AG04449 (cell line): Measurements from ENCODE around the gene CHCHD6.

ENCODE experiments used
- CTCF ChIA-PET: fragments of 350-600 bp; formaldehyde crosslinking; extraction: SDS; loops from one replicate; lab custom pipeline; 2021; ENCODE audit warnings: antibody characterized with exemption; lab: Yijun Ruan, JAX
- POLR2A ChIA-PET: fragments of 400-600, 350-600 bp; formaldehyde crosslinking; extraction: SDS; loops from one replicate; lab custom pipeline; 2020; ENCODE audit warnings: antibody characterized with exemption, inconsistent platforms; lab: Yijun Ruan, JAX
- DNase-seq: peaks from one replicate; pipeline ENCODE4 v3.0.0-alpha.2; 2010; ENCODE audit warnings: low read depth, low spot score
- H3K4me3 ChIP-seq: 2 replicates; pipeline ENCODE4 v1.5.1; 2011; ENCODE audit warnings: low read depth, mild to moderate bottlenecking, control low read depth, low read length
- CTCF ChIP-seq: IDR thresholded peaks from one replicate; pipeline ENCODE4 v1.5.1; 2011; ENCODE audit warnings: mild to moderate bottlenecking, moderate library complexity, low read length, control low read depth, inconsistent platforms; ENCODE audit not compliant: insufficient read depth; ENCODE audit errors: missing control alignments

CHCHD6 gene

DNA sequence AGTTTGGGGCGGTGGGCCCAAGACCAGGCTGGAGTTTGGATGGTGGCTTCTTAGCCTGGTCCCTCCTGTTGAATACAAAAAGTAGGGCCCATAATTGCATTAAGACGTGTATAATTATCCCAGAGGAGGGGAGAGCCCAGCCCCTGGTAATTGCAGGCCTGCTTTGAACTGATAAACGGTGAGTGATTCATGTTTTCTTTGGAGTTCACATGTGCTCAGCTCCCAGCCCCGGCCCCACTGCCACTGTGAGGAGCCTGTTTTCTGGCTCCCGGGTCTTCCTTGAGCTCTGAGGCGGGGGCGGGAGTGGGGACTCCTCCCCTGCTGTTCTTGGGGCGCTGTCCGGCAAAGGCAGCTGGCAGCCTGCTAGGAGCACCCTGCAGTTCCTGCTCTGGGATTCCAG is 282.0 kb downstream of the CHCHD6 start:
- no peak for DNase-seq
- no peak for TF ChIP-seq CTCF
- CTCF ChIA-PET: interaction anchor here (0.9 to 8.5 kb wide), 9 partner anchors 10 to 559 kb away, joined by 3 to 211 read pairs (median 4); no protein-coding TSS in a partner anchor
- POLR2A ChIA-PET: interaction anchor here (1.1 kb wide), 1 partner anchor 9 kb away, joined by 3 read pairs; no protein-coding TSS in a partner anchor
- no peak overlapping the region for H3K4me3 ChIP-seq

- no peak for TF ChIP-seq CTCF
- CTCF ChIA-PET: interaction anchor here (1.0 kb wide), 1 partner anchor 558 kb away, joined by 3 read pairs; no protein-coding TSS in a partner anchor
- no peak for DNase-seq
- POLR2A ChIA-PET: no interaction called here
- no peak overlapping the region for H3K4me3 ChIP-seq
Measured at GRCh38 chr3:126987129-126987528, 283.1 kb downstream of the CHCHD6 start.

DNA sequence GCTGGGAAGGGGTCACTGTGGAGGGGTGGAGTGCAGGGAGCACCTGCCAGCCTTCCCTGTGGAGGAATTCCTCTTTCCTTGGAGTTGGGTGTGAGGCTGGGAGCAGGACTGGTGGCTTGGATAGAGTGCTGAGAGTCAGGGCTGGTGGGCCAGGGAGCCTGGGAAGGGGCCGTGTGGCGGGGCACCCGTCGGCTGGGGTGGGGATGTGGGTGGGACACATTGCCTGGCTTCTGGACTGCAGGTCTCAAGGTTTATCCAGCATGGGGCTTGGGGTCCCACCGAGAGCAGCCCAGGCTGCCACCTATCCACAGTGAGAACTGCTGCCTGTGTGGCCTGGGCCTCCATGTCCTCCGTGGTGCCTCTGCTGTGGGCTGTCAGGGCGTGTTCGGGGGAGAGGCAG is 283.6 kb downstream of the CHCHD6 start:
- H3K4me3 ChIP-seq: no peak overlapping the region
- ChIA-PET POLR2A (no interaction called here), CTCF (no interaction called here)
- no peak for TF ChIP-seq CTCF
- no peak for DNase-seq

DNA sequence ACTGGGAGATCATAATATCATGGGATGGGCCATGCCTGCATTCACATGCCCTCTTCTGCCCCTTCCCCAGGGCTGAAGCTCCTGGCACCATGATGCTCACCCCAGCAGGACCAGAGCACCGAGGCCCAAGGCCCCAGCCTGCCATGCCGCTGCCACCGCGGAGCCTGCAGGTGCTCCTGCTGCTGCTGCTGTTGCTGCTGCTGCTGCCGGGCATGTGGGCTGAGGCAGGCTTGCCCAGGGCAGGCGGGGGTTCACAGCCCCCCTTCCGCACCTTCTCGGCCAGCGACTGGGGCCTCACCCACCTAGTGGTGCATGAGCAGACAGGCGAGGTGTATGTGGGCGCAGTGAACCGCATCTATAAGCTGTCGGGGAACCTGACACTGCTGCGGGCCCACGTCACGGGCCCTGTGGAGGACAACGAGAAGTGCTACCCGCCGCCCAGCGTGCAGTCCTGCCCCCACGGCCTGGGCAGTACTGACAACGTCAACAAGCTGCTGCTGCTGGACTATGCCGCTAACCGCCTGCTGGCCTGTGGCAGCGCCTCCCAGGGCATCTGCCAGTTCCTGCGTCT is 284.5 kb downstream of the CHCHD6 start:
- H3K4me3 ChIP-seq: no peak overlapping the region
- ChIA-PET CTCF (interaction anchor here (1.2 to 1.6 kb wide), 2 partner anchors 236 to 309 kb away, joined by 5 to 8 read pairs; no protein-coding TSS in a partner anchor), POLR2A (no interaction called here)
- no peak for DNase-seq
- TF ChIP-seq CTCF: no peak

- DNase-seq: no peak
- TF ChIP-seq CTCF: no peak
- ChIA-PET CTCF (interaction anchor here (1.2 to 1.6 kb wide), 2 partner anchors 237 to 310 kb away, joined by 5 to 8 read pairs; no protein-coding TSS in a partner anchor), POLR2A (no interaction called here)
- H3K4me3 ChIP-seq: no peak overlapping the region
Measured at GRCh38 chr3:126989316-126990023, 285.4 kb downstream of the CHCHD6 start.

DNA sequence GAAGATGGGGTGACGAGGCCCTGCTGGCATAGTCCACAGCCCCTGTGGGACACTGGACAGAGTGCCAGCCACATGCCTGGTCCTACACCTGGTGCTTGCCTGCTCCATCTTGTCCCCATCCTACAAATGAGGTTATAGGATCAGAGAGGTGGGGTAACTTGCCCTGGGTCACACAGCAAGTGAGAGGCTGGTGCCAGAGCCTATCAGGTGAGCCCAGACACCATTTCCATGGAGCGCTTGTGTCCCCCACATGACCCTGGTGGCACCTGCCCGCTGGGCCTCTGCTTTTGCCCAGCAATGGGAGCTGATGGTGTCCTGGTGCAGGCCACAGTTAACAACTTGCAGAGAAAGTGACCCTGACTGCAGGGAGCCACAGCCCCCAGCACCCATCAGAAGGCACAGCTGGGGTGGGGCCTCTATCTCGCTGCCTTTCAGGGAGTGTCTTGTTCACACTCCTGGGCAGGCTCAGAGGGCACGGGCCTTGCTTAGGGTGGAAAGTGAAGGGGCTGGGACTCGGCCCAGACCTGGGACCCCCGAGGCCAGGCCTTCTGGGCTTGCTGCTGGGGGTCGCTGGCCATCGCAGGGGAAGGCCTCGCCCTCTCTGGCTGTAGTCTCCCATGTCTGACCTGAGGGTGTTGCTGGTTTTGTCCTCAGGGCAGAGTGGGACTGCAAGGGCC is 286.1 kb downstream of the CHCHD6 start:
- CTCF ChIA-PET: no interaction called here
- TF ChIP-seq CTCF: no peak
- POLR2A ChIA-PET: no interaction called here
- DNase-seq: no peak
- no peak overlapping the region for H3K4me3 ChIP-seq
